ENCODE results near the gene ZNF134.

Gene ZNF134

DNA sequence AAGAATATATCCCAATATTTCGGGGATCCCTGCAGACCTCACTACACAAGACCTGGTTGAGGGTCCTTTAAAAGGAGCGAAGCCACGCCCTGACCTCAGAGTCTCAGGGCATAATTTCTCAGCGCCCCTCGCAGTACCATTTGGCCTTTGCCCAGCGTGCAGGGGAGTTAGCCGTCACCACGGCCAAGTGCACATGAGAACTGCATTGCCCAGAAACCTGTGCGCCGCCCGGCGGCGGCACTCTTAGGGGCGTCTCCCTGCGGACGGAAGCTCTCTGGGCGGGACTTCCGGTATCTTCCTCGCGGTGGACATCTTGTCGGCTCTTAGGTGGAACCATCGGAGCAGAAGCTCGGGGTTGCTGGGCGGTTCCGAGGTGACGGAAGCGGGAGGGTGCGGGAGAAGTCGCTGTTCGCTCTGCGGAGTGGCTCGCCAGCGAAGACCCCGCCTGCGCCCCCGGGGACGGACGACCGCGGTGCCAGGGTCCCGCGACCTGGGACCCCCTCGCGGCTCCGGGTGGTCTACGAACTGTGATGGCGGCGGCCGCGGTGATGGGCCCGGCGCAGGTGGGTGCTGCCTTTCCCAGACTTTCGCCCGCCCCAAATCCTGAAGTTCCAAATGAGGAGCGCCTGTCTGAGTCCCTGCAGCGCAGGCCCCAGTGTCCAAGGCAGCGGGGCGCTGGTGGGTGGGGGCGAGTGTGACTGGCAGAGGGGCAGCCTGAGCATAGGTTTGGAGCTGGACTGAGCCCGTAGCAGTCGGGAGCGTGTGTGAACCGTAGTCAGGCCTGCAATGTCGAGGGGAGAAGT, at the start of gene ZNF134:
Gene ZNF134 (plus strand): TSS at position 302 of the 803 bp plus-strand sequence. CDS start 5,227 bp downstream, outside the sequence.
- DNase-seq = peak; percentile 85

DNA sequence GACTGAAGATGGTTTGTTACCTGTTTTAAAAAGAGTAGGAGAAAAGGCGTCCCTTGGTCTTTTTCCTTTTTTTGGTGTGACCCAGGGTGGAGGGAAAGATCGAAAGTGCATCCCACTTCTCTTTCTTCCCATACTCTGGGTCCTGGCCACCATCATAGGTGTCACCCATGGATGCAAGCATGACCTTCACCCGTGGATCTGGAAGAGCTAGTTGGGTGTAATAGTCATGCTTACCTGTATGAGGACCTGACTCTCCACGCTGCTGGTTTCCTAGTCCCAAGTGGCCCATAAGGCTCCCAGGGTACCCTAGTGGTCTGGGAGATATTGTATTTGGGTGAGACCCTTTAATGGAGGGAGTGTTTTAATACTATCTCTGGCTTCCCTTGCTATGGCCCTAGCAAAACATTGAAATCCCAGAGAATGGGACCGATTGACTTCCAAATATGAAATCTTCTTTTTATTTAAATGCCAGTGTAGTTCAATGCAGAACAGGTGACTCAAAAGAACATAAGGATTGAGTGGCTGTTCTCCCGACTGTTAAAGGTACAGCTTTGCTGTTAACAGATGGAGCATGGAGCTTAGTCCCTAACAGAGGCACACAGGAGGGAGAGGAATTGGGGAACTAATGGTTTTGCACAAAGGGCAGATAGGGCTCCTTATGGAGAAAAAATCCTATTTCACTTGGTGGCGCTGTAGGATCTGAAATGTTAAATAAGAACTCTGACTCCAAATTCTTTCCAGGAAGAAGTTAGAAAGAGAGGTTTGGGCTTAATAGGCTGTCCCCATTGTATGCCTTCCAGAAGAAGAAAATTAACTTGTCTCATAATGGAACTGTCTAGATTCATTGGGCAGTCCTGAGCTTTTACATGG, 47.4 kb upstream of the ZNF134 start:
- DNase-seq = no peak

- no peak for DNase-seq
These were observed 43.3 kb upstream of the ZNF134 start for GRCh38 chr19:57570707-57571106.

DNA sequence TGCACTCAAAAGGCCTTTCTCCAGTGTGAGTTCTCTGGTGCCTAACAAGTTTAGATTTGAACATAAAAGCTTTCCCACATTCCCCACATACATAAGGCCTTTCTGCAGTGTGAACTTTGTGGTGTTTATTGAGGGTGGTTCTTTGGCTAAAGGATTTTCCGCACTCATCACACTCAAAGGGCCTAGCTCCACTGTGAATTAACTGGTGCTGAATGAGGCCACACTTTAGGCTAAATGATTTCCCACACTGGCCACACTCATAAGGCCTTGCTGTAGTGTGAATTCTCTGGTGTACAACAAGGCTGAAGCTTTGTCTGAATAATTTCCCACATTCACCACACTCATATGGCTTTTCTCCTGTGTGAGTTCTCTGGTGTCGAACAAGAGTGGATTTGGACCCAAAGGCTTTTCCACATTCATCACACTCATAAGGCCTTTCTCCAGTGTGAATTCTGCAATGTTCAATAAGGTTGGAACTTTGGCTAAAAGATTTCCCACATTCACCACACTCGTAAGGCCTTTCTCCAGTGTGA, 41.6 kb upstream of the ZNF134 start:
- DNase-seq = no peak

DNA sequence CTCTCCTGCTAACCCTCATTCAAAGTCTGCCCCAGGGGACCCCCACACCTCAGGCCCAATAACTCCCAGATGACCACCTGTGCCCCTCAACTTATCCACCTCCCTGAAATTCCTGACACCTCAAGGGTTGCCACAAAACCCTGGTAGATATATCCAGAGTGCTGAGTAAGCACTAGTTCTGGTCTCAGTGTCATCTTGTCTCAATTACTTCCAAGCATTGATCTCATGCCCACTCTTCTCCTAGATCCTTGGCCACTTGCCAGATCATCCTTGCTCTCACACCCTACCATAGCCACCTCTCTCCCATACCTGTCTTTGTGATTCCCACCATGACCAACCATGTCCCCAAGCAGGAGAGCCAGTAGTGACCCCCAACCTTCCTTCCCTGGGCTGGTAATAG, 37.4 kb upstream of the ZNF134 start:
- DNase-seq = no peak

- DNase-seq = peak; percentile 89
These were observed 35.4 kb upstream of the ZNF134 start, which contains the start of gene ZNF416 for GRCh38 chr19:57578487-57579205. TSS of gene ZNF416 (minus strand) at chr19:57578911. CDS start at chr19:57578704, 207 bp downstream.

DNA sequence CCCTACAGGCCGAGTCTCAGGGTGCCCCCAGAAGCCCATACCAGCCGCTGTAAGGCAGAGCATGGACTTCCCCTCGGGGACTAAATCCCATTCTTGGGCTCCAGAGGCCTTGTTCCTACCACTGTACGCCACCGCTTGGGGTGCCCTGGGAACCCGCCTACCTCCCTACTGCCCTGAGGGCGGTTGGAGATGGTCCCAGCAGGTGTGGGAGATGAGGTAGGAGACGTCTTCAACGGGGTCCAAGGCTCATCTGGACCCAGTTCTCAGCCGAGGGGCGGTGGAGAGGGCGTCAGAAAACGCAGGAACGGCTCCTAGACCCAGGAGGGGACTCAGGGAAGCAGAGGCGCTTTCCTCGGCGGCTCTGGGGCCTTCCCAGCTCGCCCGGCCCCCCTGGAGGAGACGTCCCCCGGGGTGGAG, 30.9 kb upstream of the ZNF134 start:
- no peak for DNase-seq

DNA sequence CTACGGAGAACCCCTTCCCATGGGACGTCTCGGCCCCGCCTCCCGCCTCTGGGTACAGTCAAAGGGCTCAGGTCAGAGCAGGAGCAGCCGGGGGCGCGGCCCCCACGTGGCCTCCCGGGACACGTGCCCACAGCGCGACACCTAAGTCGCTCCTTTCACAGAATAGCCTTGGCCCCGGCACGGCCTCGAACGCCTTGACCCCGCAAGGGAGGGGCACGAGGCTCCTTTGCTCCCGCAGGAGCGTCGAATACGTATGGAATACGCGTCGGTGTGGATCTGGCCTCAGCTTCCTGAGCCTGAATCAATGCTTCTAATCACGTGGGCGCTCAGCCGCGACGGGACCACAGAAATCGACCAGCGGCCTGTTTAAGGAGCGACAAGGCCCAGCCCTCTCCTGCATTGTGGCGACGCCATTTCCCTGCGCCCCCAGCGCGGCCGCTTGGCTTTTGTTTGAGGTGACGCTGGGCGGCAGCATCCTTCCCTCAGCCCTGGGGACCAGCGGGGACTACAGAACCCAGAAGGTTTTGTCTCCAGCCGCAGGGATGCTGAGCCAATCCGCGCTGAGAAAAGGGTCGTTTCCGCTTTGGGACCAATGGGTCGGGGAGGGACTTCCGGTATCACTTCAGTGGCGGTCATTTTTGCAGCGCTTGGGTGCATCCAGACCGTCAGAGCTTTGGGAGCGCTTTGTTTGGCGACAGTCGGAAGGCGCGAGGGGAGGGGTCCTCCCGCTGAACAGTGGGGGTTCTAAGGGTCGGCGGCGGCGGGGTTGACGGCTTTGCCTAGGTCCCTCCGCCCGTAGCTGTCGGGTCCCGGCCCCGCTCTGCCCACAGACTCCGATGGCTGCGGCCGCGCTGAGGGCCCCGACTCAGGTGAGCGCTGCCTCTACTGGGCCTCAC, 30.3 kb upstream of the ZNF134 start, which contains the start of gene ZIK1:
Gene ZIK1 (plus strand): TSS at position 625 of the 896 bp plus-strand sequence. CDS start 212 bp downstream, at position 837.
- peak; percentile 92 for DNase-seq

GRCh38 chr19:57587529-57587928, 26.5 kb upstream of the ZNF134 start:
- DNase-seq = no peak

GRCh38 chr19:57599377-57599760, 14.7 kb upstream of the ZNF134 start:
- DNase-seq = no peak

- DNase-seq = peak; percentile 86
These were observed 14.2 kb upstream of the ZNF134 start, which contains the start of gene ZNF530 for GRCh38 chr19:57599761-57600383. TSS of gene ZNF530 (plus strand) at chr19:57599885. CDS start at chr19:57604346, 4,461 bp downstream.

DNA sequence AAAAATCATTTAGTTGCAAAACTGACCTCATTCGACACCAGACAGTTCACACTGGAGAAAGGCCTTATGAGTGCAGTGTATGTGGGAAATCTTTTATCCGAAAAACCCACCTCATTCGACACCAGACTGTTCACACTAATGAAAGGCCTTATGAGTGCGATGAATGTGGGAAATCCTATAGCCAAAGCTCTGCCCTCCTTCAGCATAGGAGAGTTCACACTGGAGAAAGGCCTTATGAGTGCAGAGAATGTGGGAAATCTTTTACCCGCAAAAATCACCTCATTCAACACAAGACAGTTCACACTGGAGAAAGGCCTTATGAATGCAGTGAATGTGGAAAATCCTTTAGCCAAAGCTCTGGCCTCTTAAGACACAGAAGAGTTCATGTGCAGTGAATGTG, 7.1 kb upstream of the ZNF134 start:
- DNase-seq = no peak

DNA sequence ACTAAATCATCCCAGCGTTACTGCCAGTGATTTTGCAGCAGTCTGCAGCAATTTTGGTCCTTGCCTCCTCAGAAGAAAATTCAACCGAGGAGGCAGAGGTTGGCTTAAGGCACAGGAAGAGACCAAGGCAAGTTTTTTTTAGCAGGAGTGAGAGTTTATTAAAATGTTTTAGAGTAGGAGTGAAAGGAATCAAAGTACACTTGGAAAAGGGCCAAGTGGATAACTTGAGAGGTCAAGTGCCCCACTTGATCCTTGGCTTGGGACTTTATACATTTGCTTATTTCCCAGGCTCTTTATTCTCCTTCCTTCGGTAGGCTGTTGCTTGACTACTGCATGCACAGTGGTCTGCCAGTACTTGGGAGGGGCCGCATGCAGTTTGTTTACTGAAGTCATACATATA, 2.9 kb upstream of the ZNF134 start:
- DNase-seq = no peak

- no peak for DNase-seq
These were observed 1.3 kb downstream of the ZNF134 start for GRCh38 chr19:57615346-57615745.

DNA sequence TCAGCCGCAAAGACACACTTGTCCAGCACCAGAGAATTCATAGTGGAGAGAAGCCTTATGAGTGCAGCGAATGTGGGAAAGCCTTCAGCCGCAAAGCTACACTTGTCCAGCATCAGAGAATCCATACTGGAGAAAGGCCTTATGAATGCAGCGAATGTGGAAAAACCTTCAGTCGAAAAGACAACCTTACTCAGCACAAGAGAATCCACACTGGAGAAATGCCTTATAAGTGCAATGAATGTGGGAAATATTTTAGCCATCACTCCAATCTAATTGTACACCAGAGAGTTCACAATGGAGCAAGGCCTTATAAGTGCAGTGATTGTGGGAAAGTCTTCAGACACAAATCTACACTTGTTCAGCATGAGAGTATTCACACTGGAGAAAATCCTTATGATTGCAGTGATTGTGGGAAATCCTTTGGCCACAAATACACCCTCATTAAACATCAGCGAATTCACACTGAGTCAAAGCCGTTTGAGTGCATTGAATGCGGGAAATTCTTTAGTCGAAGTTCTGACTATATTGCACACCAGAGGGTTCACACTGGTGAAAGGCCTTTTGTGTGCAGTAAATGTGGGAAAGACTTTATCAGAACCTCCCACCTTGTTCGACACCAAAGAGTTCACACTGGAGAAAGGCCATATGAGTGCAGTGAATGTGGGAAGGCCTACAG, 6.8 kb downstream of the ZNF134 start:
- no peak for DNase-seq

- DNase-seq = no peak
These were observed 9.0 kb downstream of the ZNF134 start for GRCh38 chr19:57623091-57623490.

DNA sequence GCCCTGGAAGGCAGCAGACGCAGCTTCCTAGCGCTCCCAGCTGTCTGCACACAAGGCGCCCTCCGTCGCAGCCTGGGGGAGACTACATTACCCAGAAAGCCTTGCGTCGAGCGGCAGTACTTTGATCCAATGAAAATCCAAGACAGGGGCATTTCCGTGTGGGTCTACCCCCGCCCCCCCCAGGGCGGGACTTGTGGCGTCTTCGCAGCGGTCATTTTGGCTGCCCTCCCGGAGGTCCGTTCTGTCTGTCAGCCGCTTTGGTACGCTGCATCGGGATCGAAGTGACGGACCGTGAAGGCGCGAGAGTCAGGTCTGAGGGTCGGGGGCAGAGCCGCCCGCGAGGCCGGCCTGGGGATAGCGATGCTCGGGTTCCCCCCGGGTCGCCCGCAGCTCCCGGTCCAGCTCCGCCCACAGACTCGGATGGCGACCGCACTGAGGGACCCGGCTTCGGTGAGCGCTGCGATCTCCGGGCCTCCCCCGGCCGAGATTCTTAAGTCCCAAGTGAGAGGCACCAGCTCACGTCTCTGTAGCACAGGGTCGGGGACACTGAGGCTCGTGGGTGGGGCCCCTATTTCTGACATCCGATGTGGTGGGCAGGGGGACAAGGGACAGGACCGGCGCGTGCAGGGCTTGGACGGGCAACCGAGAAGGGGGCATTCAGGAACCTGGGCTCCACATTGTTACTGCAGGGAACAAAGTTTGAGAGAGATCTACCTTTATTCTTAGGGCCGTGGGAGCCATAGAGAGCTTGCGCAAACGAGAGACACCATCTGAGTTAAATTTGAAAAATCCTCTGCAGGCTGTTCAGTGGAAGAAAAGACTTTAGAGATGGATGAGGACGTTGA, 19.2 kb downstream of the ZNF134 start, which contains the start of gene ZNF211:
Gene ZNF211 (plus strand): TSS at position 182 of the 845 bp plus-strand sequence. CDS start 179 bp downstream, at position 361.
- peak; percentile 82 for DNase-seq

DNA sequence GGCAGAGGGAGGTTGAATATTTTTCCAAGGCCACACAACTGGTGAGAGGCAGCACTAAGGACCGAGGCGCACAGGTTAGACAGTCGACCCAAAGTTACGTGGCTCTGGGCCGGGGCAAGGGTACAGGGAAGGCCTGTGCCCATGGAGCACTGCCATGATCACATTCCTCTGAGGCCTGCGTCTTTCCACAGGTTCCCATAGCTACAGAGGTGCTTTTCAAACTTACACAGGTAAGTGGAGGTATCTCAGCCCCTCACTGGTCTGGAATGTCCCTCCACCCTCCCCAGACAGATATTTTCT, 19.7 kb downstream of the ZNF134 start:
- DNase-seq = no peak

GRCh38 chr19:57637379-57637778, 23.3 kb downstream of the ZNF134 start:
- DNase-seq = no peak

Data from NCI-H510A (cell line).